ENCODE measurements around the gene TIMM44. TPM values are rescaled to one million over a fixed set of nuclear protein-coding genes. Genes with fewer than 3 reads are reported as not detected.

TIMM44 gene
- total and polyA plus RNA-seq, 2 of the 8 experiments (the other 6 are each of a cell fraction or from before 2014, with no cell fraction given), result 131 to 150 TPM

- no peak for TF ChIP-seq CREB1 (IDR thresholded peaks at IDR 0.05)
- TF ChIP-seq TAF1 (IDR thresholded peaks at IDR 0.05; ENCODE audit: low read depth, low read length), result no peak
- no peak for TF ChIP-seq GTF2F1 (IDR thresholded peaks at IDR 0.05; ENCODE audit: borderline replicate concordance, low read depth, low read length)
- no peak for TF ChIP-seq POU5F1 (IDR thresholded peaks at IDR 0.05; ENCODE audit: low read depth, low read length)
These were observed 31.8 kb downstream of the TIMM44 start (continued) for GRCh38 chr19:7911508-7912143.
